ENCODE measurements around the gene LYL1.

DNA sequence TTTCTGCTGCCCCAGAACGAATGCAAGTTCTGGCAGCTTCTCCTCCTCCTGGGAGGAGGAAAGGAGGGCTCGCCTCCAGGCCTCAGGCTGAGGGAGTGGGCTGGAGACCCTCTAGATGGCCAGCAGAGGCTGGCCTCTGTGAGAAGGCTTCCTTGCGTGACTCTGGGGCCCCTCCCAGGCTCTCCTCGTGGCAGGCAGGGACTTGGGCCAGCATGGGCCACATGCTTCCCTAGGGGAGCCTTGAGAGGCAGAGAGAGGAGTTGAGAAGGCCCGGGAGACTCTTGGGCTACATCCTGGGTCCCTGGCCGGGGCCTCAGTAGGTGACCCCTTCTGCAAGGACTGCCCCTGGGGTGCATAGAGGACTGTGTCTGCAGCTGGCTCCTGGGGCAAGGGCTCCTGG, 25.9 kb downstream of the LYL1 start:
- TF ChIP-seq, protein P1, sequence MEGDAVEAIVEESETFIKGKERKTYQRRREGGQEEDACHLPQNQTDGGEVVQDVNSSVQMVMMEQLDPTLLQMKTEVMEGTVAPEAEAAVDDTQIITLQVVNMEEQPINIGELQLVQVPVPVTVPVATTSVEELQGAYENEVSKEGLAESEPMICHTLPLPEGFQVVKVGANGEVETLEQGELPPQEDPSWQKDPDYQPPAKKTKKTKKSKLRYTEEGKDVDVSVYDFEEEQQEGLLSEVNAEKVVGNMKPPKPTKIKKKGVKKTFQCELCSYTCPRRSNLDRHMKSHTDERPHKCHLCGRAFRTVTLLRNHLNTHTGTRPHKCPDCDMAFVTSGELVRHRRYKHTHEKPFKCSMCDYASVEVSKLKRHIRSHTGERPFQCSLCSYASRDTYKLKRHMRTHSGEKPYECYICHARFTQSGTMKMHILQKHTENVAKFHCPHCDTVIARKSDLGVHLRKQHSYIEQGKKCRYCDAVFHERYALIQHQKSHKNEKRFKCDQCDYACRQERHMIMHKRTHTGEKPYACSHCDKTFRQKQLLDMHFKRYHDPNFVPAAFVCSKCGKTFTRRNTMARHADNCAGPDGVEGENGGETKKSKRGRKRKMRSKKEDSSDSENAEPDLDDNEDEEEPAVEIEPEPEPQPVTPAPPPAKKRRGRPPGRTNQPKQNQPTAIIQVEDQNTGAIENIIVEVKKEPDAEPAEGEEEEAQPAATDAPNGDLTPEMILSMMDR (IDR thresholded peaks at IDR 0.05) = no peak
- no peak for TF ChIP-seq POLR2A (IDR thresholded peaks at IDR 0.05)

Data from adrenal gland (tissue), 5 donors.